MM.1S (cell line): Measurements from ENCODE around the gene FANCM.

Experiments
- EZH2 ChIP-seq: fragments of 300-600 bp; sonication (generic); optimal IDR thresholded peaks from 2 replicates; pipeline ENCODE3; 2017; ENCODE audit warnings: low read depth, mild to moderate bottlenecking, antibody characterized with exemption, low read length, mixed read lengths
- TF ChIP-seq, protein P1 (sequence below): fragments of 300-600 bp; sonication (generic); IDR thresholded peaks from 2 replicates; pipeline ENCODE4 v1.5.1; 2016; ENCODE audit warnings: antibody characterized with exemption, low read length, mixed read lengths

DNA sequence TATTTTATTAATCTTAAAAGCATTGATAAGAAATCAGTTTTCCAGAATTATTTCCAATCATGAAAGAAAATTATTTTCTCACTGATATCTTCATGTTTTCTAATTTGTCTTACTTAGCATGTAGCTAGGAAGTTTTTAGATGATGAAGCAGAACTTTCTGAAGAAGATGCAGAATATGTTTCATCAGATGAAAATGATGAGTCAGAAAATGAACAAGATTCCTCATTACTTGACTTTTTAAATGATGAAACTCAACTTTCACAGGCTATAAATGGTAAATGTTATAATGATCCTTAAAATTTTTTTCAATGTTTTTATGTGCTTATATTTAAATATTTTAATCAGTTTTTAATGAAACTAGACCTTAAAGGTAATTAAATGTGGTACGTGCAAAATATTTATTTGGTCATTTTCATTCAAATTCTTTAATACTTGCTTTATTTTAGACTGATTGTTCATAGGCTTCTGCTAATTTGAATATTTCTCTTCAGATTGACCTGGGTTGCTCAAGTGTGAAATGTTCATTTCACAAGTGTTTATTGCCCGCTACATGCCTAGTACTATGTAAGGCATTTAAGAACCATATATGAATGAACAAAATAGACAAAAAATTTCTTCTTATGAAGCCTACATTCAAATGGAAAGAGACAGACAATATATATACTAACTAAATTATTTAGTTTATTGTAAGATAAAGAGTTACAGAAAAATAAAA, 49.5 kb downstream of the FANCM start:
- TF ChIP-seq, protein P1, sequence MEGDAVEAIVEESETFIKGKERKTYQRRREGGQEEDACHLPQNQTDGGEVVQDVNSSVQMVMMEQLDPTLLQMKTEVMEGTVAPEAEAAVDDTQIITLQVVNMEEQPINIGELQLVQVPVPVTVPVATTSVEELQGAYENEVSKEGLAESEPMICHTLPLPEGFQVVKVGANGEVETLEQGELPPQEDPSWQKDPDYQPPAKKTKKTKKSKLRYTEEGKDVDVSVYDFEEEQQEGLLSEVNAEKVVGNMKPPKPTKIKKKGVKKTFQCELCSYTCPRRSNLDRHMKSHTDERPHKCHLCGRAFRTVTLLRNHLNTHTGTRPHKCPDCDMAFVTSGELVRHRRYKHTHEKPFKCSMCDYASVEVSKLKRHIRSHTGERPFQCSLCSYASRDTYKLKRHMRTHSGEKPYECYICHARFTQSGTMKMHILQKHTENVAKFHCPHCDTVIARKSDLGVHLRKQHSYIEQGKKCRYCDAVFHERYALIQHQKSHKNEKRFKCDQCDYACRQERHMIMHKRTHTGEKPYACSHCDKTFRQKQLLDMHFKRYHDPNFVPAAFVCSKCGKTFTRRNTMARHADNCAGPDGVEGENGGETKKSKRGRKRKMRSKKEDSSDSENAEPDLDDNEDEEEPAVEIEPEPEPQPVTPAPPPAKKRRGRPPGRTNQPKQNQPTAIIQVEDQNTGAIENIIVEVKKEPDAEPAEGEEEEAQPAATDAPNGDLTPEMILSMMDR = no peak
- no peak for TF ChIP-seq EZH2
